Colonic mucosa (tissue), 4 donors: Measurements from ENCODE around the gene DUSP3. TPM values are rescaled to one million over a fixed set of nuclear protein-coding genes. Genes with fewer than 3 reads are reported as not detected.

Experiments
- DNase-seq: peaks from one replicate; pipeline ENCODE4 v3.0.0-alpha.2; 2020
- H3K27ac ChIP-seq: fragments of 200-600 bp; one replicate; pipeline ENCODE4 v1.8.0; 2021
- H3K27me3 ChIP-seq: fragments of 200-600 bp; one replicate; pipeline ENCODE4 v1.8.0; 2021
- H3K36me3 ChIP-seq: fragments of 200-600 bp; one replicate; pipeline ENCODE4 v1.8.0; 2021
- H3K4me1 ChIP-seq: fragments of 200-600 bp; one replicate; pipeline ENCODE4 v1.8.0; 2021; ENCODE audit warnings: mild to moderate bottlenecking
- H3K4me3 ChIP-seq: fragments of 200-600 bp; one replicate; pipeline ENCODE4 v1.8.0; 2021
- H3K9ac ChIP-seq, 2 donors: one replicate each; pipeline ENCODE4 v1.7.0; 2013; ENCODE audit warnings: control low read depth in 2 of 2, low read depth in 2 of 2, low read length in 2 of 2
- H3K9me3 ChIP-seq: fragments of 200-600 bp; one replicate; pipeline ENCODE4 v1.8.0; 2021
- intact Hi-C: fragments of 100-400 bp; cut with DNase I; formaldehyde crosslinking; loops from one replicate; pipeline ENCODE4 v1.14.1; 2022
- total RNA-seq, 2 donors: library from RNA; stranded (reverse); fragmentation: NEBNext Ultra II Directional in 1 of 2; extraction: Animal tissue kit (Norgen Biotek cat#: 25700) in 1 of 2; gene quantifications; one replicate each; pipeline ENCODE4 v1.2.1, GENCODE V29; 2021
- TF ChIP-seq, protein P1 (sequence below): fragments of 200-600 bp; IDR thresholded peaks from one replicate; pipeline ENCODE4 v1.8.0; 2022; ENCODE audit warnings: antibody characterized with exemption, mild to moderate bottlenecking
- donor health status: healthy.
- donor health status: DM: no; HTN: no; CAD: no.
- donor health status: DM: no; HTN: no; CAD: no.

DUSP3 gene
- total RNA-seq, 2 donors from 2014 or later = 43.4 to 68.7 TPM

GRCh38 chr17:43774304-43775250 is 4.2 kb downstream of the DUSP3 start:
- Histone ChIP-seq H3K27ac (no peak overlapping the region), H3K4me1 (no peaks in the 10 kb centered on the region), H3K36me3 (no peaks in the 10 kb centered on the region), H3K9ac (no peak overlapping the region), H3K4me3 (no peak overlapping the region), H3K27me3 (no peaks in the 10 kb centered on the region), H3K9me3 (no peaks in the 10 kb centered on the region)
- no peak for DNase-seq
- TF ChIP-seq, protein P1, sequence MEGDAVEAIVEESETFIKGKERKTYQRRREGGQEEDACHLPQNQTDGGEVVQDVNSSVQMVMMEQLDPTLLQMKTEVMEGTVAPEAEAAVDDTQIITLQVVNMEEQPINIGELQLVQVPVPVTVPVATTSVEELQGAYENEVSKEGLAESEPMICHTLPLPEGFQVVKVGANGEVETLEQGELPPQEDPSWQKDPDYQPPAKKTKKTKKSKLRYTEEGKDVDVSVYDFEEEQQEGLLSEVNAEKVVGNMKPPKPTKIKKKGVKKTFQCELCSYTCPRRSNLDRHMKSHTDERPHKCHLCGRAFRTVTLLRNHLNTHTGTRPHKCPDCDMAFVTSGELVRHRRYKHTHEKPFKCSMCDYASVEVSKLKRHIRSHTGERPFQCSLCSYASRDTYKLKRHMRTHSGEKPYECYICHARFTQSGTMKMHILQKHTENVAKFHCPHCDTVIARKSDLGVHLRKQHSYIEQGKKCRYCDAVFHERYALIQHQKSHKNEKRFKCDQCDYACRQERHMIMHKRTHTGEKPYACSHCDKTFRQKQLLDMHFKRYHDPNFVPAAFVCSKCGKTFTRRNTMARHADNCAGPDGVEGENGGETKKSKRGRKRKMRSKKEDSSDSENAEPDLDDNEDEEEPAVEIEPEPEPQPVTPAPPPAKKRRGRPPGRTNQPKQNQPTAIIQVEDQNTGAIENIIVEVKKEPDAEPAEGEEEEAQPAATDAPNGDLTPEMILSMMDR = no peak
- intact Hi-C loops = no loop called here

DNA sequence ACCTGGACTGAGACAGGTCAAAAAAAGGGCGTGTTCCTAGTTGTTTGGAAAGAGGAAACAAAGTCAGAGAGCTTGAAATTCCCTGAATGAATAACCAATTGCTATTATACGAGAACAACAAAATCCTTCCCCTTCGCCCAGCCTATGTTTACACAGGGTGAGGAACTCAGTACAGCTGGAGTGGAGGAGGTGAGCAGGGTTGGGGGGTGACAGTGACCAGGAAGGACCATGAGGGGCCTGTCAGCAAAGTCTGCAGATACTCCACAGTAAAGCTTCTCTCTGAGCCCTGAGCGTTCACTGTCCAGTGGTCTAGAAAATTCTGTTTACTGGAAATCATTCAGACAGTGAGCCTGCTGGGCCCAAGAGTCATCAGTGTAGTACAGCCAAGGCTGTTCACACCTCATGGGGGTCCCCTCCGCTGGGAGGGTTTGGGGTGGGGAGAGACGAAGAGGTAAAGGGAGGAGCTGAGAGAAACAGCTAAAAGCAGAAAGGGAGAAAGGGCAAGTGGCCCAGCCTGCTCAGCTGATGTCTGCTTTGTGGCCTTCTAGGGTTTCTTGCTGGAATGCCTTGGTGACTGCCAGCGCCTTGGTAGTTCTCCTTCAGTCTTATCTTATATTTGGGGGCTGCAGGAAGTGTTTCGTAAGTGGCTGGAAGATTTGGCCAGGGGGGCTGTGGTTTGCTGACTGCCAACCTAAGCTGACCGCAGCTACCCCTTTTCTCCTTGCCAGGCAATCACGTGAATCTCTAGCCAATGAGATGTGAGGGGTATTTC is 5.7 kb downstream of the DUSP3 start:
- Histone ChIP-seq H3K4me1 (no peaks in the 10 kb centered on the region), H3K4me3 (no peak overlapping the region), H3K36me3 (peaks cover 5% of the 10 kb centered on the region), H3K27ac (peak overlapping the region; percentile 6), H3K9me3 (no peaks in the 10 kb centered on the region), H3K9ac (no peak overlapping the region), H3K27me3 (no peaks in the 10 kb centered on the region)
- TF ChIP-seq, protein P1 = no peak
- DNase-seq = no peak
- intact Hi-C loops = no loop called here

DNA sequence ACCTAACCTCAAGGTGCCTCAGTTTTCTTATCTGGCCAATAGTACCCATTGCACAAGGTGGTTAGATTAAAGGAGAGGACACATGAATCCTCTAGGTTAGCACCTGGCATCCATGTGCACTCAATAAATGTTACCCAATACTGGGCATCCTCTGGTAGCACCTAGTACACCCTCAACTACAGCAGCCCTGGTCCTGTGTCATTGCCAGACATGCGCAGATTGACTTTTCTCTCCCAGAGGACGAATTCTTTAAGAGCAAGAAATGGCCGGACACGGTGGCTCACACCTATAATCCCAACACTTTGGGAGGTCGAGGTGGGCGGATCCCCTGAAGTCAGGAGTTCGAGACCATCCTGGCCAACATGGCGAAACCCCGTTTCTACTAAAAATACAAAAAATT is 7.3 kb downstream of the DUSP3 start:
- no peak overlapping the region for H3K9ac ChIP-seq
- TF ChIP-seq, protein P1 = no peak
- no peaks in the 10 kb centered on the region for H3K27me3 ChIP-seq
- H3K4me3 ChIP-seq = no peak overlapping the region
- intact Hi-C loops = no loop called here
- H3K9me3 ChIP-seq = no peaks in the 10 kb centered on the region
- no peak overlapping the region for H3K27ac ChIP-seq
- H3K4me1 ChIP-seq = no peaks in the 10 kb centered on the region
- DNase-seq = no peak
- peaks cover 5% of the 10 kb centered on the region for H3K36me3 ChIP-seq

DNA sequence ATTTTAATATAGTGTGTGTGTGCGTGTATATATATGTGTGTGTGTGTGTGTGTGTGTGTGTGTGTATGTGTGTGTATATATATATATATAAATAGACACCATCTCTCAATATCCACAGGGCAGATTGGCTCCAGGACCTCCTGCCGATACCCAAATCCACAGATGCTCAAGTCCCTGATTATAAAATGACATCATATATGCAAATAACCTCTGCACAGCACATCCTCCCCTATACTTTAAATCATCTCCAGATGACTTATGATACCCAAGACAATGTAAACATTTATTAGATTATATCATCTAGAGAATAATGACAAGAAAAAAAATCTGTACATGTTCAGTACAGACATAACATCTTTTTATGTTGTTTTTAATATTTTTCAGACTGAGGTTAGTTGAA is 7.8 kb downstream of the DUSP3 start:
- no peak for DNase-seq
- H3K36me3 ChIP-seq = peaks cover 5% of the 10 kb centered on the region
- TF ChIP-seq, protein P1 = no peak
- intact Hi-C loops = no loop called here
- H3K4me3 ChIP-seq = no peak overlapping the region
- no peaks in the 10 kb centered on the region for H3K4me1 ChIP-seq
- H3K27me3 ChIP-seq = no peaks in the 10 kb centered on the region
- no peaks in the 10 kb centered on the region for H3K9me3 ChIP-seq
- H3K9ac ChIP-seq = no peak overlapping the region
- H3K27ac ChIP-seq = no peak overlapping the region

- TF ChIP-seq, protein P1 = no peak
- no peak overlapping the region for H3K4me3 ChIP-seq
- peaks cover 5% of the 10 kb centered on the region for H3K36me3 ChIP-seq
- H3K9me3 ChIP-seq = no peaks in the 10 kb centered on the region
- H3K9ac ChIP-seq = no peak overlapping the region
- DNase-seq = no peak
- no peaks in the 10 kb centered on the region for H3K27me3 ChIP-seq
- no peak overlapping the region for H3K27ac ChIP-seq
- H3K4me1 ChIP-seq = no peaks in the 10 kb centered on the region
- intact Hi-C loops = no loop called here
Measured at GRCh38 chr17:43769859-43770258, 8.9 kb downstream of the DUSP3 start.
